Stimulated activated CD8-positive, alpha-beta memory T cell treated with anti-CD3 and anti-CD28 coated beads, Interleukin-15, amount 100 ng/mL, for 4 hours (primary cell): ENCODE measurements around the gene SMIM3.
A peak's percentile ranks its signal among the peaks of the same experiment; 100 is the strongest.

Source experiments
- DNase-seq, 2 donors: peaks; one replicate each; pipeline ENCODE4 v3.0.0-alpha.2; 2020; ENCODE audit warnings: low read depth in 2 of 2

Gene SMIM3

DNA sequence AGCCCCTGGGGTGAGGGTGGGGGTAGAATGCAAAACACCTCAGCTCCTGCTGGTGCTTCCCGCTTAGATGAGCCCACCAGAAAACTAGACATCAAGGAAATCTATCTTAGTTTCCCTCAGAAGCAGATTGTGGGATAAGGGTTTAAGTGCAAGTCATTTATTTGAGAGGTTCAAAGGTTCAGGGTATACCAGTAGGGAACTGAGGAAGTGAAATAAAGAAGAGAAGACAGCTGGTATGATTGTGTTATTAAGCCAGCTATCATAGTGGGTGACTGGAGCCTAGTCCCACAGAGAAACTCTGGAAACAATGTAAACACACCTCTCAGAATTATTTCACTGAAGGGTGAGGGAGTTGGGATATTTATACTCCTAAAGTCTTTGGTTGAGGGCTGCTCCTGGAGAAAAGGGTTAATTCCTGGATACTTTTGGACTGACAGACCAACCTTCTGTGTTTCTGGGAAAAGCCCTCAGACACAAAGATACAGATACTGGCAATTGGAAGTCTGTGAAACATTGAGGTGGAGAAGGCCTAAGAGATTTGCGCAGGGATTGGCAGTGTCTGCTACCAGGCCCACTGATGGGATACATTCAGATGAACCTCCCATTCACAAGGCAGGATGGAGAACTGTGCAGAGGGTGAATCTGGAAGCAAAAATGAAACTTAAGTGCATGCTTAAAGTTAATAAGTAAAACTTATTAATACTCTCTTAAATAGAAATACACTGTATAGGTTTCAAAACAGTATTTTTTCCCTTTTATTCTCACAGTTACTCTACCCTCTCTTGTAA lies 13.4 kb upstream of the SMIM3 start:
- no peak for DNase-seq

DNA sequence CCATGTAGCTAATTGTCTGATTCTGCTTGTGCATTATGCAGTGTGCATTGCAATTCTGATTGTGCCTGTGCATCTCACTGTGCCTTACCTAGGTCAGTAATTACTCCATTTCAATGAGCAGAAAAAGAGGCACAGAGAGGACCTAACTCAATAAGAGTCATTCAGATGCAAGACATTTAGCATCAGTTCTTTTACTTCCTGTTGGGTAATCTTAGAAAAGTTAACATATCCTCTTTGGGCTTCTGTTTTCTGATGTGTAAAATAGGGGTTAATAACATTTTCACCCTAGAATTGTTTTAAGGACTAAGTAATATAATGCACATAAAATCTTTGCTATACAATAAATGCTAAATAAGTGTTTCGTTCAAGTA lies 12.8 kb upstream of the SMIM3 start:
- DNase-seq: no peak

DNA sequence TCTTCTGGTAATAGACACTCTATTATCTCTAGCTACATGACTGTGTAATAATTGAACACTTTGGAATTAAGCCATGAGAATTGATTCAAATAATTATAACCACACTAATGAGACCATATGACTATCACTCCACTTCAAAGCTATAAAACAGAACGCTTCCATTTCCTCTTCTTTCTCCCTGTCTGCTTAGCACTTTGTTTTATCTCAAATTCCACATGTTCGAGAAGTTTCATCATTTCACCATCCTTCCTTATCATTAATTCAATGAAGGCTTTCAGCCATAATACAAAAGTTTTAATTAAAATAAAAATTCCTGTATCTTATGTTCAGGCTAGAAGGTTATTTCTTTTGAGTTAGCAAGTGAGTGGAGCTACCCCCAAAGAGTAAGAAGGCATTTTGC lies 12.3 kb upstream of the SMIM3 start:
- no peak for DNase-seq

GRCh38 chr5:150771034-150771795 lies 7.3 kb upstream of the SMIM3 start:
- no peak for DNase-seq

DNA sequence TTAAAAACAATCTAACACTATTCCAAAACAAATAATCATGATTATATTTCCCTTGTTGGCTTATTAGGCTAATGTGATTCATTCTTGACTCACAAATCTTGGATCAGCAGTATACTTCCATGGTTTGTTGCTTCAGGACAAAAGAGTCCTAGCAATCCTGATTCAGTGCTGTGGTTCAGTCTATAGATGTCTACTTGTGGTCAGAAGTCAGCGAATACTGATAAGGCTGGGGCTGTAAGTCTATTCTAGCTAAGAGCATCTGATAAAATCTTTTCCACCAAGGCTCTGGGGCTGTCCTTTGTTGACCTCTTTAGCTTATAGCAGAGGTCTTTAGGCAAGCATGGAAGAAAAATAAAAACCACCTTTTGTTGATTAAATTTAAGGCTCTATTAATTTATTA lies 4.4 kb upstream of the SMIM3 start:
- no peak for DNase-seq

DNA sequence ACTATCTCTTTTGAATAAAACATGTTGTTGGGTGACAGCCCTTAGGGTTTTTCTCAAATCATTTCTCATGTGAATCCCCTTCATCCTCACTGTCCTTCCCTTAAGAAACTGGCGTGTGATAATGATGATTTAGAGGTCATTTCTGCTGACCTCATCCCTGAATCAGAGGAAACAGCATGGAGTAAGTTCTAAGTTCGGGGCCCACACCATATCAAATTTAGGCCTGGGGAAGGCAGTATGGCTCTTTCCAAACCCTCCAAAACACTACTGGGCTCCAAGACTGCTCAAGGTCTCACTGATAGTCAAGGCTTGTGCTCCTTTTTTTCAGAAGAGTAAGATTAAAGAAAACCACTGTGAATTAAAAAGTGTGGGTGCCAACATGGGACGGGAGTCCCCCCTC lies 872 bp upstream of the SMIM3 start:
- DNase-seq: no peak

GRCh38 chr5:150778088-150778516 lies 455 bp upstream of the SMIM3 start:
- DNase-seq: no peak

- DNase-seq: no peak
These were observed 1.0 kb downstream of the SMIM3 start for GRCh38 chr5:150779397-150780186.

DNA sequence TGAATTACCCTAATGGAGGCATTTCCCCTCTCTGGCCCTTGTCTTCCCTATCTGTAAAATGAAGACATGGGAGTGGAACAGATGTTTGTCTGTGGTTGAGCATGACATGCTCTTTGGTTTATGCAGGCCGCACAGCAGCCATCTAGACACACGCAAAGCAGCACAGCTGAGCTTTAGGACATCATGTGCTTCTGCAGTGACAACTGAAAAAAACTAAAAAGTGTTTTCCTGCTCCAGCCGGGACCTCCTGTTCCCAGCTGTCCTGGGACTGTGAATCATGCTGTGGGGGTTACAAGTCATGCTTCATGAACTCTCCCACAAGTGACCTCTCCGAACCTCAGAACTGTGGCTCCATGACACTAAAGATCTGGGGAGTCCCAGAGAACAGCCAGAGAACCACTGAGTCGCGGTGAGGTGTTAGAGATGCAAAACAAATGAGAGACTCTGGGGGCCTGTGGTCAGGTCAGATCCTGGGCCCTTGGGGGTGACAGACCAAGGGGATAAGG lies 1.7 kb downstream of the SMIM3 start:
- no peak for DNase-seq

DNA sequence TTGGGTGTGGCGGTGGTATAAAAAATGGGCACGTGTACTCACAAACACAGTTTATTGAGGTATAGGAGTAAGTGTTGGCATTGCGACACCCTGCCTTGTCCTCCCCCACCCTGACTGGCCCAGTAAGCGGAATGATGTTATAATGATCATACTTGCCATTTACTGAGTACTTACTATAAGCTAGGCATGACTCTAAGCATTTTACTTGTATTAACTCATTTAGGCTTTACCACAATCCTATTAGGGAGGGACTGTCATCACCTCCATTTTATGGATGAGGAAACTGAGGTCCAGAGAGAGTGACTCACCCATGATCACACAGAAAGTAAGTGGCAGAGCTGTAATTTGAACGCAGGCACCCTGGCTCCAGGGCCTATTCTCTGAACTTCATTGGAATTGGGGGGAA lies 2.3 kb downstream of the SMIM3 start:
- no peak for DNase-seq

- DNase-seq: no peak
These were observed 3.4 kb downstream of the SMIM3 start for GRCh38 chr5:150781706-150782614.

- no peak for DNase-seq
These were observed 4.3 kb downstream of the SMIM3 start for GRCh38 chr5:150782850-150783249.

GRCh38 chr5:150783422-150783928 lies 4.9 kb downstream of the SMIM3 start:
- peak in 1 of 2 donors; percentile 49 for DNase-seq

GRCh38 chr5:150785950-150786349 lies 7.4 kb downstream of the SMIM3 start:
- DNase-seq: no peak

- no peak for DNase-seq
These were observed 8.3 kb downstream of the SMIM3 start for GRCh38 chr5:150786876-150787275.

DNA sequence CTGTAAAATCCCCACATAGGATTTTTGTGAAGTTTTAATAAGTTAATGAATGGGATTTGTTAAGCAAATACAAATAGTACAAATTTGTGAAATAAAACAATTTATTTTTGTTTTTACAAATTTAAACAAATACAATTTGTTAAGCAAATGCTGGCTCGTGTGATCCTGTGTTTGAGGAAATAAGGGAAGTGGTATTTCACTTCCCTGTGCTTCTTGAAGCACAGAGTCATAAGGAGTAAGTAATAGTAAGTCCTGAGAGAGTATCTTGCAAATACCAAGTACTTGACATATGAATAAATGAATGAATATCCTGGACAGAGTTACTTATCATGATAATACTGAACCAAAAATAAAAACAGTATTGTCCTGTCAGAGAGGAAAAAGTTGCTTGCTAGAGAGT lies 9.1 kb downstream of the SMIM3 start:
- DNase-seq: no peak

DNA sequence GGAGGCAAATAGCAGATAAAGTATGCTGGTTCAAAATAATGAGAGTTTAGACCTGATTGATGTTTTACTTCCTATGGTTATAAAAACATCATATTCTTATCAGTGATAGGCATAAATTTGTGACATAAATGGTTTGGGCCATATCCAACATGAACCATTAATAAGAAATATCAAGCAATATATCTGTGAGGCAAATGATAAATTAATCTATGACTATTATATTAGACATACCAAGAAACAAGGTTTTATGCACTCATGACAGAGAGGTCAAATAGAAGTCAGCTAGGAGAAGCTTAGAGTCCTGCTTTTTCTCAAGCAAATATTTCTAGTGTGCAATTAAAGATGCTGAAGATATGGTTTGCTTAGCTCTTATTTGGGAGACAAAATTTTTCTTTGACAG lies 10.4 kb downstream of the SMIM3 start:
- no peak for DNase-seq

- DNase-seq: no peak
These were observed 10.9 kb downstream of the SMIM3 start for GRCh38 chr5:150789450-150789849.

DNA sequence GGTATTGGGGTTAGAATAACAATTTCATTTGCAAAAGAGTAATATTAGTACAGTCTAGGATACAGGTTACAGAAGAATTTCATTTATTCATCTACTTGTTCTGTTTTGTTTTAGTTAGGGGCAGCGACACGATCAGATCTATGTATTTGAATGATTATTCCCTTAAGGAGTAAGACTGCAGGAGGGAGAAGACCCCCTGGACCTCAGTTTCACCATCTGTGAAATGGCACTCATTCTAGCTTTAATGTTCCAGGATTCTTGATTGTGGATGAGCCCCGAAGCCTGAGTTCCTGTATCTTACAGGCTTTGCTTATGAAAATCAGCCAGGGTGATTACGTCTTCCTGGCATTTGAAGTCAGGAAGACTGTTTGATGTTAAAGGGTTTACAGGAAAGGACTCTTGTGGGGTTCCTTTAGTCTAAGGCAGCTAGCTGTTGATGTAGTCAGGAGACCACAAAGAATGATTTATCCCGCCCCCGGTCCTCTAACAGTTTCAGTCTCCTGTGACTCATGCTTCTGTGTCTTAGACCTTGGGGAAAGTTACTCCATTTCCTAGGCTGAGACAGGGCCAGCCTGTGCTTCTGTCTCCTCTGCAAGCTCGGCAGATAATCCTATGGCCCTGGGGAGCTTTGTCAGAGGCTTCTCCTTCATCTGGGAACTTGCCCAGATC lies 11.5 kb downstream of the SMIM3 start:
- DNase-seq: peak; percentile 36 to 69

- no peak for DNase-seq
These were observed 13.0 kb downstream of the SMIM3 start for GRCh38 chr5:150791536-150791935.
